CD4-positive, alpha-beta T cell treated with Interleukin-15 for 1 hour (primary cell): Measurements from ENCODE around the gene TMEM8B.
A peak's percentile ranks its signal among the peaks of the same experiment; 100 is the strongest.

Experiments used
- DNase-seq: peaks from one replicate; pipeline ENCODE4 v3.0.0-alpha.2; 2020

TMEM8B gene

DNA sequence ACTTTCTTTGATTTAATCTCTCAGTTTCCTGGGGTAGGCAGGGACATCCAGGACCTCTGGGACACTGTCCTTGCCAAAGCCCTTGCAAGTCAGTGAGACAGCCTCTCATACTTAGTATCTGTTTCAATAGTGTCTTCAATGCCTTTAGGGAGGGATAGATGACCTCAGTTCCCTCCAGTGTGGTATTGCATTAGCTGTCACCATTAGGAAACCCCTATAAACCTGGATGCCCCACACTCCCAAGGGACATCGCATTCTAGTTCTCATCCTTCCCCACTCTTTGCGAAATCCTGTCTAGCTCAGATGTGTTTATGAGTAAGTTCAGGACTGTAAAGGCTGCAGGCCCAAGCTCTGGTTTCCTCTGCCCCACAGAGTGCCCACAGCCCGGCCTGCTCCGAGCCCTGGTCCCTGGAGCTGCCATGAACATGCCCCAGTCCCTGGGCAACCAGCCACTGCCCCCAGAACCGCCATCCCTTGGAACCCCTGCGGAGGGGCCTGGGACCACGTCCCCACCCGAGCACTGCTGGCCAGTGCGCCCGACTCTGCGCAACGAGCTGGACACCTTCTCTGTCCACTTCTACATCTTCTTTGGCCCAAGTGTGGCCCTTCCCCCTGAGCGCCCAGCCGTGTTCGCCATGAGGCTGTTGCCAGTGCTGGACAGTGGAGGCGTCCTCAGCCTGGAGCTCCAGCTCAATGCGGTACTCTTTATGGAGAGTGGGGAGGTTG, 13.2 kb downstream of the TMEM8B start:
- no peak for DNase-seq

DNA sequence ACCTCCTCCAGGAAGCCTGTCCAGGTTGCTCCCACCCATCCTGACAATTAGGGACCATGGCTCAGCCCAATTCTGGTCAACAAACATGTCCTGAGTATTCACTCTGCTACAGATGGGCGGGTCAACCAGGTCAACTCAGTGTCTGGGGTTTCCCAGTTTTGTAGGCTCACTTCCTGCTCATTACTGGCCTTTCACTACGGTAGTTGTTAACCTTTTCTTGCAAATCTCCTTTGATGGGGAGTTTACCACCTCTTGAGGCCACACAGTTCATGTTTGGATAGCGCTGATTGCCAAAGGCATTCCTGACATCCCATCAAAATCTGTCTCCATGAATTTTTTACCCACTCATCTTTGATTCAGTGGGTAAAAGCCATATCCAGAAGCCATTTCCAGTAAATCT, 13.8 kb downstream of the TMEM8B start:
- DNase-seq = no peak

DNA sequence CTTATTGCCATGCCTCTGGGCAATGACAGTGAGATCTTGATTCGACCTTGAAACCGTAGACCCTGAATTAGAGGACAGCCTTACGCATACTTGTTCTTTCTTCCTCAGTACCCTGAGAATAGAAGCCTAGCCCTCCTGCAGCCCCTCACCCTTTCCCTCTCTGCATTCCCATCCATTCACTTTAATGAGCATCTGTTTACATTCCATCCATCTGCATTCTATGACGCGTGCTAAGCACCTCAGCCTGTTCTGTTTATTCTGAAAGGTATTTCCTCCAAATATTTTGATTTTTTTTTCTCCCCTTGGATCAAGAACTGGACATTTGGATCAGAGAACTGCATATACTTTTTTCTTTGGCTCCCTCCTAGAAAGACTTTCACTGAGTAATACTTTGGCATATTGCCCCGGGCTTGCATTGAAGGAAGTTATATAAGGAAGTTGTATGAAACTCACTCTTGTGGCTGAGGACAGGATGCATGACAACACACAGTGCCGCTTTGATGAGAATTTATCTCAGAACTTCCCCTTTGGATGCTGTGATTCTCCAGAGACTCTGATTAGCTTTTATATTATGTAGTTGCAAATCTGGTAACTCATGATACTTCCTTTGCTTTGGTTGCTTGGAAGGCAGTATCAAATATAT, 15.7 kb downstream of the TMEM8B start:
- DNase-seq = peak; percentile 65

DNA sequence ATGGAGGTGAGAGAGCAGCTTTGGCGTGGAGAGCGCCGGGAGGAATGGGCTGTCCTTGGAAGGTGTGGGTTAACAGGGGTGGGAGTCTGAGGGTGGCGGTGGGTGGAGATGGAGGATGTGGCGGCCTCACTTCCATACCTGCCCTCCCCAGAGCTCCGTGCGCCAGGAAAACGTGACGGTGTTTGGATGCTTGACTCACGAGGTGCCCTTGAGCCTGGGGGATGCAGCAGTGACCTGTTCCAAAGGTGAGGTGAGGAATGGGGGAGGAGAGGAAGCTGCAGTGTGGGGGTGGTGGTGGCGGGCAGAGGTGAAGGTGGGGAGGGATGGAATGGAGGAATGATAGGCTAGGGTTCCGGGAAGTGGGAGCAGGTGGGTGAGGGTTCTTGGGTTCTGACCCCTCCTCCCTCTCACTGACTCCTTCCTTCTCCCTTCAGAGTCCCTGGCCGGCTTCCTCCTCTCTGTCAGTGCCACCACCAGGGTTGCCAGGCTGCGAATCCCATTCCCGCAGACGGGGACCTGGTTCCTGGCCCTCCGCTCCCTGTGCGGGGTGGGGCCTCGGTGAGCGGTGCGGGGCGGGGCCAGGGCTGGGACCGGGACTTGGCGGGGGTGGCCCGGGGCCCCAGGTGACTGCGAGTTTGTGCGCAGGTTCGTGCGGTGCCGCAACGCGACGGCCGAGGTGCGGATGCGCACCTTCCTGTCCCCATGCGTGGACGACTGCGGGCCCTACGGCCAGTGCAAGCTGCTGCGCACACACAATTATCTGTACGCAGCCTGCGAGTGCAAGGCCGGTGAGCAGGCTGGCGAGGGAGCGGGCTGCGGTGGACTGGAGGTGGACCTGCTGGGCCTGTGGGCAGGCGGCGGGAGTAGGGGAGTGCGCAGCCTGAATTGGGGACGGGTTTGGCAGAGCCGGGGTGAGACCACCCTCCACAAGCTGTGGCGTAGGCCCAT, 17.1 kb downstream of the TMEM8B start:
- no peak for DNase-seq

DNA sequence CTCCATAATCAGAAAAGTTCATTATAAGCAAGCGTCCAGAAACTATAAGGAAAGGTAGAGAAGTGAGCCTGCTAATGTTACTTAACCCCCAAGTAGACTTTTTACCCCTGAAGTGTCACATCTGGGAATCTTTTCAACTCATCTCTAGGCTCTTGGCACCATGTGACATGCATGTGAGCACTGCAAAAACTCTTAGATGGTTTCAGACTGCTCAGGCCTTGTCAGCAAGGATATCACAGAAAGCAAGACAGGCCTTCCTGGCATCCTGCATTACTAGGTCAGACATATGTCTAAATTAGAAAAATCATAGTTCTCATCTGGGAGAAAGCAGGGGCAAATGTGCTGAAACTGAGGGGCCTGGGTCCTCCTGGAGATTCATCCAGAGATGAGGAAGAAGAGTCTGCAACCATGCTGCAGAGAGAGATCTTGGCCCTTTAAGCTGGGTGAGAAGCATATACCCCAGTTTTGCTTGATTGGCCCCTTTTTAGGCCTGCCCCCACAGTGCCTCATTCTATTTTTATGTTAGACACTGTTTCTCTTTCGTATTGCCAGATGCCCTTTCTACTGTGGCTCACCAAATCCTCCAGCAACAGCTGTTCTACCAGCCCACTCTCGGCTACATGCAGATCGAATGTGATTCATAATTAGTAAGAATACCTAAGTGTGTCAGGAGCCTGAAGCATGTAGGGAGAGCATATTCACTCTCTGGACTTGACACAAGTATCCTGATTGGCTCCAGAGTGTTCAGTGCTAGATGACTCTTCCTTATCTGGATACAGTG, 19.0 kb downstream of the TMEM8B start:
- DNase-seq = no peak

DNA sequence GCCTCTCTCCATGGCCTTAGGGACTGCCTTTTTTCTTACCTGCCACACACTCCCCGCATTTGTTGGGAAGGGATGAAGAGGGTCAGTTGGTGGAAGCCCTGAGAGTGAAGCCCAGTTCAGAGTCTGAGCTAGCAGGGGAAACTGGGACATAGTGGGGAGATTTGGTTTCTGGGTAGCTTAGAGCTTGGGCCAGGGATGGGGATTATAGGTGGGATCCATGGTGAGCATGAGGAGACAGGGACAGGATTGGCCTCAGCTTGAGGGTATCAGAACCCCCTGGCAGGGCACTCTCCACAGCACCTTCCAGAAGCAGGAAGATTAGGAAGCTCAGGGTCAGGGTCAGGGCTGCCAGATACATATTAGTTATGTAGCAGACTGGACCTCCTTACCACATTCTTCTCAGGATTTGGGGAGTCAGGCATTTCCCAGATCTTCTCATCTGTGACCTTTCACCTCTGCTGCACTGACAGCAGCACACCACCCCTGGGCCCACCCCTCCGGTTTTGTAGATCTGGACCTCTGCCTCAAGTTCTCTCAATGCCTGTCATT, 23.3 kb downstream of the TMEM8B start:
- no peak for DNase-seq

DNA sequence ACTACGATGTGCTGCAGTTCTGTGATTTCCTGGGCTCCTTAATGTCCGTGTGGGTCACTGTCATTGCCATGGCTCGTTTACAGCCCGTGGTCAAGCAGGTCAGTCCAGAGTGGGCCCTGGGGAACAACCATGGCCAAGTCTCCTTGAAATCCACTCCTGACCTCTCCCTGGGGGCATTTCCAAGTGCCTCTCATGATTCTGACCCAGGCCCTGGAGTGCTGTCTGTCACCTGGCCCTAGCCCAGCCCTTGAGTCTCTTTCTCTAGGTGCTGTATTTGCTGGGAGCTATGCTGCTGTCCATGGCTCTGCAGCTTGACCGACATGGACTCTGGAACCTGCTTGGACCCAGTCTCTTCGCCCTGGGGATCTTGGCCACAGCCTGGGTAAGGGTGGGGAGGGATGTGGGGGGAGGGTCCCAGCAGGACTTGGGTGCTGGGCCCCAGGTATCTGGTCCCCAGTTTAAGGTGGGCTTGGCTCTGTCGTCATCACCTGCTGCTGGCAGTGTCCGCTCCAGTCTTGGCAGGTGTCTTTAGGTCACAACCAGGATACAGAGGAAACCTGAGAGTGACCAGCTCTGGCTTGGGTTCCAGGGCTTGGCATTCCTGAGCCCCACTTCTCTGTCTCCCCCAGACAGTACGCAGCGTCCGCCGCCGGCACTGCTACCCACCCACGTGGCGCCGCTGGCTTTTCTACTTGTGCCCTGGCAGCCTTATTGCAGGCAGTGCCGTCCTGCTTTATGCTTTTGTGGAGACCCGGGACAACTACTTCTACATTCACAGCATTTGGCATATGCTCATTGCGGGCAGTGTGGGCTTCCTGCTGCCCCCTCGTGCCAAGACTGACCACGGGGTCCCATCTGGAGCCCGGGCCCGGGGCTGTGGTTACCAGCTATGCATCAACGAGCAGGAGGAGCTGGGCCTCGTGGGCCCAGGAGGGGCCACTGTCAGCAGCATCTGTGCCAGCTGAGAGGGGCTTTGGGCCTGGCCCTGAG, 24.1 kb downstream of the TMEM8B start:
- DNase-seq = no peak

DNA sequence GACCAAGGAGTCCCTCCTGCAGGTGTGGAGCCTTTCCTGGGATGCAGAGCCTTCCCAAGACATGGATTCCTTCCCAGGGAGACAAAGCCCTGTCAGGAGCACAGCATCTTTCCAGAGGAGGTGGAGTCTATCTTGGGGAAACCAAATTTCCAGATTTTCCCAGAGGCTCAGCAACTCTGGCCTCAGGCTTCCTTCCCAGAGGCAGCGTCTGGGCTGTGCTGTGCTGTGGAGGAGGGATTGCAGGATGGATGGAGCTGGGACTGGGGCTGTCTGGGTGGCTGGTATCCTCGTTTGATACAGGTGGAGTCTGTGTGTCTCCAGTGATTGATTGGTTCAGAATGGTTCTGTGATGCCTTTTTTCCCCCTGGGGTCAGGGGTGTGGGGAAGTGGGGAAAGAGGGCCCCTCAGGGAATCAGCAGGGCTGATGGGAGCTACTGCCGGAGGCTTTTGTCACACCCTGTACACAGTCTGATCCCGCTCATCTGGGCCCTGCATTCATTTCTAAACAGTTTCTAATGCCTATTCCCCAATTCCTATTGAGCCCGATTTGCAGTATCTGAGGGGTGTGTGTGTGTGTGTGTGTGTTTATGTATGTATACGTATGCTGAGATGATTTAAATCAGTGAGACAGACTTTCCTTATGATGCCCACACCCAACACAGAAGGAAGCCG, 25.2 kb downstream of the TMEM8B start:
- DNase-seq = no peak

DNA sequence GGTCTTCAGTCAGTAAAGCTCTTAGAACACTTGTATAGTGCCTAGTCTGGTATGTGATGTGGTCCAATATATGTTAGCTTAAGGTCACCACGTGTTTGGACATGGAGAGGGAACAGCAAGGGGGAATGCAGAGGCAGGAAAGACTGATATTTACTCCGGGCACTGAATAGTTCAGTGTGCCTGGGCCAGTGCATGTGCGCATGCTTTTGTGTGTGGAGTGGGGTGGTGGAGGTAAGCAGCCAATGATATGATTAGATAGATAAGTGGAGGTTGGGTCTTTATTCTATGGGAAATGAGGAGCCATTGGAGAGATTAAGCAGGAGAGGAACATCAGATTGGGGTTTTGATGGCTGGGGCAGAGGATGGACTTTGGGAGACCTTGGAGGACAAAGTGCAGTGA, 27.2 kb downstream of the TMEM8B start:
- no peak for DNase-seq

DNA sequence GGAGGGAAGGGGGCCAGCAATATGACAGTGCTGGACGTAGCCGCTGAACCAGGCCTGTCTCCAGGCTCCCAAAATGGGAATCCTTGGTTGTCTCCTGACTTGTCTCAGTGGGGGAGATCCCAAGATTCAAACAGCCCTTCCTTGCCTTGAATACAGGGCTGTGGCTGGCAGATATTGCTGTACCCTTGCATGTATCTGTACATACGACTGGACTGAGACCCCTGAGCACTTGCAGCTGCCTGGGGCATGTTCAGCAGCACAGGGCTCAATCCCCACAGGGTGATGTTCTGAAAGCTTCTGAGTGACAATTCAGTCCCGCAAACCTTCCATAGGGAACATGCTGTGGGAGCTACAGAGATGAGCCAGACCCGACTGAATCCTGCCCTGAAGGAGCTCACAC, 27.9 kb downstream of the TMEM8B start:
- DNase-seq = no peak

DNA sequence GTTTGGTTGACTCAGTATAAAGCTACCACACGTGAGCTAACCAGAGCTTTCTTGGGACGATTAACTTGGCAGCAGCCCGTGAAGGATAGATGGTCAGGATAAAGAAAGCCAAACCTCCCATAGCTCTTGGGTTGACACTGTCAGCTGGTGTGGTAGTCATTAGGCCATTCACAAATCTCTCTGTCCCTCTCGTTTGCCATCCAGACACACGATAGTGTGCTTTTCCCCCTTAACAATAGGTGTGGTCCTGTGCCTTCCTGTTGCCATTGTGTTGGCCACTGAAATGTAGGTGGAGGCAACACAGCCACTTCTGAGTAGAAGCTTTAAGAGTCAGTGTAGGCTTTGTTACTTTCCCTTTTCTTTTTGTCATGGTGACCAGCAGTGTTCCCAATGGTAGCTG, 29.4 kb downstream of the TMEM8B start:
- no peak for DNase-seq

DNA sequence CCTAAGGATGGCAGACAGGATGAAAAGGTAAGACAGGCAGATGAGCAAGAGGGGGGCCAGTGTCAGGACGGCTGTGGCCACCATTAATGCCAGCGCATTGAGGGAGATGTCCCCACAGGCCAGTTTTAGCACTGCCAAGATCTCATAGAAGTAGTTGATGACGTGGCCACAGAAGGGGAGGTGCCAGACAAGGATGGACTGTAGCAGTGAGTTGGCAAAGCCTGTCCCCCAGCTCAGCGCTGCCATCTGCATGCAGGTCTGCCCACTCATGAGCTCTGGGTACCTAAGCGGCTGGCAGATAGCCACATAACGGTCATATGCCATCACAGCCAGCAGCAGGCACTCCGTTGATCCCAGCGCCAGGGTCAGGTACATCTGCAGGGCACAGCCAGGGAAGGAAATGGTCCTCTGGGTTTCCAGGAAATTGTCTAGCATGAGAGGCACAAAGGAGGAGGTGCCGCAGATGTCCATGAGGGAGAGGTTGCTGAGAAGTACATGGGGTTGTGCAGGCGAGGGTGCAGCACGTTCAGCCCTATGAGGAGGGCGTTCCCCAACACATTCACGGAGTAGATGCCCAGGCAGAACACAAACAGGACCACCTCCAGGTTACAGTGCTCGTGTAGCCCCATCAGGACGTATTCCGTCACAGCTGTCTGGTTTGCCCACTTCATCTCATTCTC, 30.4 kb downstream of the TMEM8B start:
- DNase-seq = peak; percentile 52

DNA sequence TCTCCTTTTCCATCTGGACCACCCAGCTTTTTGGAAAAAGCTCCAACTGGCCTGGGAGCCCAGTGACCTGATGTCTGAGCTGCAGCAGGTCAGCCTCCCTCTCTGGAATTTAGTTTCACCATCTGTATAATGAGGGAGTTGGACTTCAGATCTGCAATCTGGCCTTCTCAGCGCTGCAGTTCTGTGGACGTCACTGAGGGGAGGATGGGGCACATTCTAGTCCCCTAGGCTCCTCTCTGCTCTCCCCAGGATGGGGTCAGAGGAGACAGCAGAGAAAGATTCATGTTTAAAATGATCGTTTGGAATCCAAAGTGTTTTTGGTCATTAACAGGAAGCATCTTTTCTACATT, 30.9 kb downstream of the TMEM8B start:
- no peak for DNase-seq

DNA sequence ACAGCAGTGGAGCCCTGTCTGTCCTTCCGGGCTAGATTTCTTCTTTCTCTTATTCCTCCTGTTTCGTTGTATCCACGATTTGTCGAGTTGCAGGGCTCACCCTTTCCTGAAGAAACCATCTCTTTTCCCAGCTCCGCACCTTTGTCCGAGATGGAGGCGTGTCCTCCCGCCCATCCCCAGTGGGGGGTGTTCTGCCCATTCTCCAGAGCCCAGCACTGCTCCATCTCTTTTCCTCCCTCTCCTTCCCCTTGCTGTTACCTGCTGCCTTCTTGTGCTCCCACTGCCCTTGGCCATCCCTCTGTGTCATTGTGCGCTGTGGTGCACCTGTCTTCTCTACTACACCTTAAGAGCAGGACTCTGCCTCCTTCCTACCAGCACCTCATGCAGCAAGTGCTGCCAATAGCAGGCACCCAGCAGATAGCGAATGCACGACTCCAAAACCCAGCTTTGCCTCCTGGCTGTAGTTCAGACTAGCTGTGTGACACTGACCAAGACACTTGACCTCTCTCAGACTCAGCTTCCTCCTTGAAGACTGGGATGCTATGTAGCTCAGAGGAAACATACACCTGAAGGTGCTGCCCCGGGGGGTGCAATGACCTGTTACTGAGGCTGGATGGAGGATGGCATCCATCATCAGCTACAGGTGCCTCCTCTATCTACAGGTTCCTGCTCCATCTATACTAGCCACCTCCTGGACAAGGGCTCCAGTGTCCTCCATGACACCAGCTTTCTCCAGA, 32.3 kb downstream of the TMEM8B start:
- no peak for DNase-seq

DNA sequence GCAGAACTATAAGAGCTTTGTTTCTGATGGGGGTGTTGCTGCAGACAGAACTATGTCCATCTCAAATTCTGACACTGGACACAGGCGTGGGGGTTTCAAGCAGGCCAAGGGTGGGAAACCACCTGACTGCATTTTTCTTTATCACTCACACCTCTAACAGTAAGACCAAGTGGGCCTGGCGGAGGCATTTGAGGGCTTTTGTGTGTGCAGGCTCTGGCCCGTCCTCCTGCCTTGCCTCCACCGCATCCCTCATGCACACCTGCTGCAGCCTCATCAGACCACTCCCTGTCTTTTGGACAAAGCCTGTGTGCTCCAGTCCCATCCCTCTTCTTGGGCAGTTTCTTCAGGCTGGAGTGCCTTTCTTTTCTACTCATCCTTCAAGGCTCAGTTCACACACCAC, 33.3 kb downstream of the TMEM8B start:
- no peak for DNase-seq

DNA sequence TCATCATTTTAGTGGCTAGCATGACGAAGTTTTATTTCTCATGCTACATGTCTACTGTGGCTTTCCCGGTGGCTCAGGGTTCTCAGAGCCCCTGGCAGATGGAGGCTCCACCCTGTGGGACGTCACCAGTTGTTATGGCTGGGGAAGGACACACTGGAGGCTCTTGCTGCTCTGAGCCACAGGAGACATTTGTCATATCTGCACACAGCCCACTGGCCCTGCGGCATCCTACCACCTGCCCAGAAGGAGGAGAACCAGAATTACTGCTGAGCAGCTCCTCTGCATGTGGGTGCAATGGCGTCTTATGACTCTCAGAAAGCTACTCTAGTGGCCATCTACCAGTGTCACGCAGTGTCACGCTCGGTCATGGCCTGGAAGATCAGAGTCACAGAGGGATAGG, 34.6 kb downstream of the TMEM8B start:
- no peak for DNase-seq

DNA sequence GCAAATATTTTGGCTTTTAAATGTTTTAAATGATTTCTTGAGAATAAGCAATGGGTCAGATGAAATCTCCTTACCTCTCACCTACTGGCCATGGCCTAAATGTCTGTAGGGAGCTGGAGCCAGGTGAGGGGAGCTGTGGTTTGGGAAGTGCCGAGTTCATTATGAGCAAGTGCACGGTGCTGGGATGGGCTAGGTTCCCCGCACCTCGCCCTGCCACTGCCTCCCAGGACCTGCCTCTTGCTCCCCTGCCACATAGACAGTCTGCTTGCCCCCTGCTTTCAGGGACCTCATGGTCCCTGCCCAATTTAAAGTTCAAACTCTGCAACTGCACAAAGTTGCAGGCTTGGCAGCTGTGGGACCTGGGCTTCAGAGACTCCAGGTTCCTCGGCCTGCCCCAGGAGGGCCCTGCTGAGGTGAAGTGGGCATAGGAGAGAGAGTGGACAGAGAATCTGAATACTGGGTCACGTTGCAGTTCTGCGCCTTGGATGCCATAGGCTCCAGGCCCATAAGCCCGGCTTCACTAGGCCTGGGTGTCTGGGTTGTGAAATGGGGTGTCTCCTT, 35.7 kb downstream of the TMEM8B start:
- DNase-seq = no peak

DNA sequence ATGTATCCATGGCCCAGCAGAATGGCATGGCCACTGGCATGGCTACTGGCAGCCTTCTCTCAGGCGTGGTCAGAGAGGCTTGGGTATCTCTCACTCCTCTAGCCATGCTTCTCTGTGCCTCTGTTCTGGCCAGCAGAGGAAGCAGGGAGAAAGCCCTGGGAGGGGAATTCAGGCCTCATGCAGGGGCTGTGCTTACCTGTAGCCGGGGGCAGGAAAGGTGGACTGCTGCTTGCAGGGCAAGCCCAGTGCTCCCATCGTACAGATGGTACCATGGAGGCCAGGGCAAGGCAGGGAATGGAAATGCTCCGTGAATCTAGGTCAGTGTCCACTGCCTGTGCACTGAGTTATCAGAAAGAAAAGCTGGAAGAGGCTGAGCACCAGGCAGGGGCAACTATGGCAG, 38.5 kb downstream of the TMEM8B start:
- DNase-seq = no peak

DNA sequence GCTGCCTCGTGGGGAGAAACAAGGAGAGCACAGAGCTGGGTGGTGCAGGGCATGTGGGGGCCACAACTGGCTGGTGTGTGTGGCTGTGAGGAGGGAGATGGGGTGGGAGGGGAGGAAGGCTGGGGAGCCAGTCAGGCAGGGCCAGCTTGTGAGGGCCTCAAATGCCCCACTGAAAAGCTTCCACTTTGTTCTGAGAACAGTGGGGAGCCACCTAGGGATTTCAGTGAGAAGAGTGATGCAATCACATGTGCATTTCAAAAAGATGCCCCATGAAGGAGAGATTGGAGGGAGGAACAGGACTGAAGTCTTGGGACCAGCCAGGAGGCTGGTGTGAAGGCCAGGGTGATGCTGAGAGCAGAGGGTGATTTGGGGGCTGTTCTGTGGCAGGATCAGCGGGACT, 39.9 kb downstream of the TMEM8B start:
- DNase-seq = no peak
